K562 (cell line): ENCODE measurements around the gene HDAC9. TPM values are rescaled to one million over a fixed set of nuclear protein-coding genes. Genes with fewer than 3 reads are reported as not detected.

Experiments
- ATAC-seq: fragments of 200-7000 bp; cut with Tn5 transposase; 3 replicates; pipeline ENCODE4 v1.9.1; 2020; ENCODE audit warnings: moderate library complexity
- BruUV-seq: library from RNA; stranded (reverse); fragments of 400-500 nt; replicated peaks from 2 replicates; lab custom pipeline; 2021; lab: Mats Ljungman, UMichigan
- CTCF ChIA-PET: fragments of 300-600 bp; formaldehyde crosslinking; extraction: SDS; loops from one replicate; lab custom pipeline; 2021; ENCODE audit warnings: low intra/inter-chr PET ratio; lab: Yijun Ruan, JAX
- POLR2A ChIA-PET: fragments of 300-600, 350-650 bp; sonication (Branson Sonifier 250); formaldehyde crosslinking; extraction: SDS; loops from one replicate; lab custom pipeline; 2021; ENCODE audit warnings: antibody characterized with exemption, inconsistent platforms; lab: Yijun Ruan, JAX
- DNase-seq, 4 experiments: peaks; one replicate each; pipeline versions ENCODE4 v3.0.0 to v3.0.0-alpha.2; 2011 to 2018; ENCODE audit warnings: low spot score in 3 of 4, mixed read lengths in 3 of 4; ENCODE audit errors: extremely low read depth in 1 of 4
- FAIRE-seq: peaks from 2 replicates; lab custom pipeline; 2011; peaks lifted over from hg19 to GRCh38; lab: Jason Lieb, UNC
- H2AFZ ChIP-seq: 2 replicates; pipeline ENCODE4 v1.6.0; 2011; ENCODE audit warnings: low read depth, low read length, control low read depth, inconsistent platforms
- H3K27ac ChIP-seq: fragments of 200-600 bp; 3 replicates; pipeline ENCODE4 v1.8.0; 2011; ENCODE audit warnings: low read depth, mild to moderate bottlenecking, control low read depth, inconsistent platforms, low read length, moderate library complexity, mixed read lengths; ENCODE audit errors: extremely low read depth
- H3K27me3 ChIP-seq, 2 experiments: fragments of 300-600 bp in 1 of 2; 2 replicates in 1 of 2; 3 replicates in 1 of 2; pipeline versions ENCODE4 v1.6.0 to v1.8.0; 2011; ENCODE audit warnings: inconsistent platforms in 2 of 2, low read length in 2 of 2, mild to moderate bottlenecking in 1 of 2, mixed read lengths in 1 of 2, moderate library complexity in 1 of 2; ENCODE audit not compliant: control insufficient read depth in 2 of 2, insufficient read depth in 2 of 2
- H3K36me3 ChIP-seq: fragments of 300-600 bp; 3 replicates; pipeline ENCODE4 v1.8.0; 2011; ENCODE audit warnings: mild to moderate bottlenecking, low read length, inconsistent platforms; ENCODE audit not compliant: control insufficient read depth, insufficient read depth
- H3K4me1 ChIP-seq, 2 experiments: fragments of 200-600 bp in 1 of 2; replicated peaks in 1 of 2; 2 replicates in 1 of 2; 3 replicates in 1 of 2; pipeline versions ENCODE4 v1.5.1 to v1.8.0; 2011; ENCODE audit warnings: inconsistent platforms in 2 of 2, low read length in 2 of 2, mild to moderate bottlenecking in 1 of 2, mixed read lengths in 1 of 2, moderate library complexity in 1 of 2; ENCODE audit not compliant: control insufficient read depth in 2 of 2, insufficient read depth in 2 of 2
- H3K4me2 ChIP-seq: 2 replicates; pipeline ENCODE4 v1.6.1; 2011; ENCODE audit warnings: low read length, control low read depth, inconsistent platforms, mixed read lengths; ENCODE audit not compliant: insufficient read depth
- H3K4me3 ChIP-seq: fragments of 200-600 bp; sonication (generic), shearing (Covaris generic); 2 replicates; pipeline ENCODE4 v1.5.1; 2016; ENCODE audit warnings: control low read depth, inconsistent platforms
- H3K79me2 ChIP-seq: fragments of 200-600 bp; 3 replicates; pipeline ENCODE4 v1.8.0; 2011; ENCODE audit warnings: low read length, inconsistent platforms; ENCODE audit not compliant: control insufficient read depth, insufficient read depth
- H3K9ac ChIP-seq, 2 experiments: 2 replicates each; pipeline versions ENCODE4 v1.6.0 to v1.6.1; 2011; ENCODE audit warnings: low read depth in 2 of 2, low read length in 2 of 2, control low read depth in 1 of 2, inconsistent platforms in 1 of 2, mild to moderate bottlenecking in 1 of 2, mixed read lengths in 1 of 2; ENCODE audit not compliant: insufficient read depth in 1 of 2
- H3K9me1 ChIP-seq: one replicate; pipeline ENCODE4 v1.6.0; 2011; ENCODE audit warnings: inconsistent platforms, mild to moderate bottlenecking, low read length, moderate library complexity; ENCODE audit not compliant: control insufficient read depth, insufficient read depth
- H3K9me3 ChIP-seq: replicated peaks from 2 replicates; pipeline ENCODE4 v1.5.1; 2011; ENCODE audit warnings: low read depth, low read length, inconsistent platforms; ENCODE audit not compliant: control insufficient read depth, insufficient read depth
- H4K20me1 ChIP-seq: replicated peaks from 2 replicates; pipeline ENCODE4 v1.6.1; 2011; ENCODE audit warnings: low read length, inconsistent platforms, mixed read lengths; ENCODE audit not compliant: control insufficient read depth, insufficient read depth
- ATF3 ChIP-seq, 2 experiments: fragments of 450-650 bp in 1 of 2; sonication (generic) in 1 of 2; formaldehyde crosslinking in 1 of 2; IDR thresholded peaks in 1 of 2; conservative IDR thresholded peaks in 1 of 2; 2 replicates each; pipeline versions ENCODE4 v1.6.1 to v1.8.1; 2016 to 2023; ENCODE audit warnings: mild to moderate bottlenecking in 2 of 2, moderate library complexity in 2 of 2, inconsistent platforms in 1 of 2, missing genetic modification reagents in 1 of 2
- ZNF830 ChIP-seq: fragments of 250-450 bp; sonication (Bioruptor Pico); IDR thresholded peaks from 2 replicates; pipeline ENCODE4 v1.5.0; 2021; ENCODE audit warnings: mild to moderate bottlenecking
- WGBS: fragments of 100-300 bp; shearing (Covaris generic); methylation state at CpG from one replicate; pipeline ENCODE4 v1.1.6; 2016; ENCODE audit warnings: low coverage, mixed read lengths; ENCODE audit not compliant: insufficient coverage; ENCODE audit errors: missing lambda C conversion rate; 5-methylcytosine and 5-hydroxymethylcytosine counted together
- in situ Hi-C: fragments of 300-500 bp; cut with MboI; formaldehyde crosslinking; loops from 4 replicates; pipeline ENCODE4 v1.15.0; 2018; ENCODE audit warnings: inconsistent platforms, mixed read lengths
- intact Hi-C: fragments of 100-400 bp; cut with micrococcal nuclease; formaldehyde crosslinking; loops from 2 replicates; pipeline ENCODE4 v1.14.2; 2022
- polyA plus RNA-seq, 8 experiments: library from polyadenylated mRNA; depleted of rRNA in 4 of 8; stranded (reverse) in 5 of 8; unstranded in 3 of 8; fragments of >200 nt; fragmentation: Nextera tagmentation in 2 of 8; fragmentation: Illumina TruSeq in 1 of 8; extraction: Ambion mirVana in 2 of 8; extraction: Trizol in 1 of 8; gene quantifications; 2 replicates each; pipeline versions ENCODE4 v1.2.1 to v1.2.3, GENCODE V29; 2011 to 2014; ENCODE audit warnings: inconsistent platforms in 1 of 8, missing spikeins in 1 of 8
- total RNA-seq, 7 experiments: library from RNA; depleted of rRNA in 6 of 7; stranded (reverse); fragments of >200 nt in 6 of 7; fragmentation: Illumina TruSeq in 2 of 7; extraction: Trizol in 2 of 7; gene quantifications; 2 replicates each; pipeline versions ENCODE4 v1.2.1 to v1.2.3, GENCODE V29; 2011 to 2021; ENCODE audit warnings: low replicate concordance in 1 of 7
- TF ChIP-seq, protein P1 (sequence below): fragments of 450-650 bp; IDR thresholded peaks from 2 replicates; pipeline ENCODE4 v1.6.1; 2016

HDAC9 gene
- total and polyA plus RNA-seq, 9 of the 15 experiments (the other 6 are each of a cell fraction or from before 2014, with no cell fraction given): 0.08 to 0.91 (median 0.33) TPM

DNA sequence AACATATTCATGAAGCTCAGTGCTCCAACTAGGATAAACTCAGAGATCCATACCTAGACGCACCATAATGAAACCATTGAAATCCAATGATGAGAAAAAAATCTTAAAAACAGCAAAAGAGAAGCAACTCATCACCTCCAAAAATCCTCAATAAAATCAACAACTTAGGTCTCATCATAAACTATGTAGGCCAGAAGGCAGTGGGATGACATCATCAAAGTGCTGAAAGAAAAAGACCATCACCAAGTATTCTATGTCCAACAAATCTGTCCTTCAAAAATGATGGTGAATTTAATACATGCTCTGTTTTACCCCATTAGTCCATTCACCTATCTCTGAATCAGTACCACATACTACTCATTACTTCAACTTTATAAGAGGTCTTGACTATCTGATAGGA lies 304.4 kb downstream of the HDAC9 start:
- H3K9me3 ChIP-seq: no peaks in the 10 kb centered on the region
- TF ChIP-seq ATF3 (IDR thresholded peaks at IDR 0.05) (peak; percentile 20; the same call in 1 of the 2 replicates), ATF3 (CRISPR knock-in tag; conservative IDR thresholded peaks at IDR 0.05) (no peak), ZNF830 (CRISPR knock-in tag) (no peak)
- TF ChIP-seq, protein P1, sequence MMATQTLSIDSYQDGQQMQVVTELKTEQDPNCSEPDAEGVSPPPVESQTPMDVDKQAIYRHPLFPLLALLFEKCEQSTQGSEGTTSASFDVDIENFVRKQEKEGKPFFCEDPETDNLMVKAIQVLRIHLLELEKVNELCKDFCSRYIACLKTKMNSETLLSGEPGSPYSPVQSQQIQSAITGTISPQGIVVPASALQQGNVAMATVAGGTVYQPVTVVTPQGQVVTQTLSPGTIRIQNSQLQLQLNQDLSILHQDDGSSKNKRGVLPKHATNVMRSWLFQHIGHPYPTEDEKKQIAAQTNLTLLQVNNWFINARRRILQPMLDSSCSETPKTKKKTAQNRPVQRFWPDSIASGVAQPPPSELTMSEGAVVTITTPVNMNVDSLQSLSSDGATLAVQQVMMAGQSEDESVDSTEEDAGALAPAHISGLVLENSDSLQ: no peak
- TF ChIP-seq, all 486 proteins: peak for 1
- no peak overlapping the region for H3K27ac ChIP-seq
- no peaks in the 10 kb centered on the region for H3K4me1 ChIP-seq
- no peaks in the 10 kb centered on the region for H3K79me2 ChIP-seq
- no peak for FAIRE-seq
- H2AFZ ChIP-seq: no peak overlapping the region
- H3K27me3 ChIP-seq: no peaks in the 10 kb centered on the region
- intact Hi-C loops (no loop called here), in situ Hi-C loops (no loop called here)
- no peak for DNase-seq
- no peaks in the 10 kb centered on the region for H3K36me3 ChIP-seq
- H3K9me1 ChIP-seq: no peaks in the 10 kb centered on the region
- POLR2A ChIA-PET: no interaction called here
- H3K4me2 ChIP-seq: no peak overlapping the region
- H3K9ac ChIP-seq: no peak overlapping the region
- no peak for ATAC-seq
- WGBS: 0% methylated on average over 1 of the region's 1 CpG
- no peaks in the 10 kb centered on the region for H4K20me1 ChIP-seq
- no peak overlapping the region for H3K4me3 ChIP-seq
- CTCF ChIA-PET: no interaction called here
- BruUV-seq: no TSS peak
